Measurements from ENCODE around the gene ADRA1B.

DNA sequence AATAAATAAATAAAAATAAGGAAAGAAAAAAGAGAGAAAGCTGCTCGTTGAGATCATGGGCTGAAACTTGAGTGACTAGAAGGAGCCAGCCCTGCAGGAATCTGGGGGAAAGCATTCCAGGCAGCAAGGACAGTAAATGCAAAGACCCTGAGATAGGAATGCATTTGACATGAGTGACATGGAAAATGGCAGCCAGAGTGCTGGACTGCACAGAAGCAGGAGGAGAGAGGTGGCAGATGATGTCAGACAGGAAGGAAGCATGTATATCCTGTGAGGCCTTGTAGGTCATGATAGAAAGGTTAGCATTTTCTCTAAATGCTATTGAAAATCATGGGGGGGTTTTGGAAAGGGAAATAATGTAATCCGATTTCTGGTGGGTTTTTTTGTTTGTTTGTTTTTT, 29.1 kb downstream of the ADRA1B start:
- TF ChIP-seq, protein P1, sequence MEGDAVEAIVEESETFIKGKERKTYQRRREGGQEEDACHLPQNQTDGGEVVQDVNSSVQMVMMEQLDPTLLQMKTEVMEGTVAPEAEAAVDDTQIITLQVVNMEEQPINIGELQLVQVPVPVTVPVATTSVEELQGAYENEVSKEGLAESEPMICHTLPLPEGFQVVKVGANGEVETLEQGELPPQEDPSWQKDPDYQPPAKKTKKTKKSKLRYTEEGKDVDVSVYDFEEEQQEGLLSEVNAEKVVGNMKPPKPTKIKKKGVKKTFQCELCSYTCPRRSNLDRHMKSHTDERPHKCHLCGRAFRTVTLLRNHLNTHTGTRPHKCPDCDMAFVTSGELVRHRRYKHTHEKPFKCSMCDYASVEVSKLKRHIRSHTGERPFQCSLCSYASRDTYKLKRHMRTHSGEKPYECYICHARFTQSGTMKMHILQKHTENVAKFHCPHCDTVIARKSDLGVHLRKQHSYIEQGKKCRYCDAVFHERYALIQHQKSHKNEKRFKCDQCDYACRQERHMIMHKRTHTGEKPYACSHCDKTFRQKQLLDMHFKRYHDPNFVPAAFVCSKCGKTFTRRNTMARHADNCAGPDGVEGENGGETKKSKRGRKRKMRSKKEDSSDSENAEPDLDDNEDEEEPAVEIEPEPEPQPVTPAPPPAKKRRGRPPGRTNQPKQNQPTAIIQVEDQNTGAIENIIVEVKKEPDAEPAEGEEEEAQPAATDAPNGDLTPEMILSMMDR (IDR thresholded peaks at IDR 0.05; ENCODE audit: insufficient read depth, low read length, poor library complexity, severe bottlenecking) = no peak
- no peak for TF ChIP-seq EZH2phosphoT487 (conservative IDR thresholded peaks at IDR 0.05; ENCODE audit: low read length)

Data from SU-DHL-6 (cell line).